Right forelimb (tissue), 1 donor: ENCODE measurements around the gene MKLN1.

ENCODE experiments used
- DNase-seq: peaks from one replicate; pipeline ENCODE4 v3.0.0-alpha.2; 2018

Gene MKLN1

GRCh38 chr7:131471250-131472004, 143.8 kb downstream of the MKLN1 start:
- no peak for DNase-seq

GRCh38 chr7:131476740-131477139, 149.1 kb downstream of the MKLN1 start:
- DNase-seq: no peak

- no peak for DNase-seq
Observed at GRCh38 chr7:131480384-131481315, 153.0 kb downstream of the MKLN1 start.

- no peak for DNase-seq
Observed at GRCh38 chr7:131482800-131483199, 155.1 kb downstream of the MKLN1 start.

GRCh38 chr7:131483586-131483985, 155.9 kb downstream of the MKLN1 start:
- no peak for DNase-seq

GRCh38 chr7:131486346-131486745, 158.7 kb downstream of the MKLN1 start:
- no peak for DNase-seq

GRCh38 chr7:131487217-131487616, 159.5 kb downstream of the MKLN1 start:
- DNase-seq: no peak

- no peak for DNase-seq
Observed at GRCh38 chr7:131488361-131488760, 160.7 kb downstream of the MKLN1 start.

GRCh38 chr7:131489196-131489595, 161.5 kb downstream of the MKLN1 start:
- no peak for DNase-seq

- no peak for DNase-seq
Observed at GRCh38 chr7:131489881-131490280, 162.2 kb downstream of the MKLN1 start.

- DNase-seq: no peak
Observed at GRCh38 chr7:131493081-131493480, 165.4 kb downstream of the MKLN1 start.

- no peak for DNase-seq
Observed at GRCh38 chr7:131493581-131493980, 165.9 kb downstream of the MKLN1 start.

GRCh38 chr7:131494182-131494581, 166.5 kb downstream of the MKLN1 start:
- DNase-seq: no peak

- DNase-seq: no peak
Observed at GRCh38 chr7:131495669-131496498, 168.2 kb downstream of the MKLN1 start.

GRCh38 chr7:131497454-131497853, 169.8 kb downstream of the MKLN1 start:
- DNase-seq: no peak

- no peak for DNase-seq
Observed at GRCh38 chr7:131498237-131498885, 170.7 kb downstream of the MKLN1 start.

- DNase-seq: no peak
Observed at GRCh38 chr7:131499801-131500200, 172.1 kb downstream of the MKLN1 start.

- no peak for DNase-seq
Observed at GRCh38 chr7:131500357-131500756, 172.7 kb downstream of the MKLN1 start.

GRCh38 chr7:131501422-131501821, 173.7 kb downstream of the MKLN1 start:
- DNase-seq: no peak

- no peak for DNase-seq
Observed at GRCh38 chr7:131501930-131502685, 174.4 kb downstream of the MKLN1 start.

GRCh38 chr7:131502810-131503508, 175.3 kb downstream of the MKLN1 start:
- DNase-seq: no peak
